GM19324 (cell line): ENCODE measurements around the gene THRB.

ENCODE experiments used
- ATAC-seq: cut with Tn5 transposase; IDR thresholded peaks from one replicate; pipeline ENCODE4 v1.9.1; 2021; ENCODE audit warnings: mild to moderate bottlenecking, moderate library complexity; ENCODE audit not compliant: unreplicated experiment, low FRiP score

The THRB gene

DNA sequence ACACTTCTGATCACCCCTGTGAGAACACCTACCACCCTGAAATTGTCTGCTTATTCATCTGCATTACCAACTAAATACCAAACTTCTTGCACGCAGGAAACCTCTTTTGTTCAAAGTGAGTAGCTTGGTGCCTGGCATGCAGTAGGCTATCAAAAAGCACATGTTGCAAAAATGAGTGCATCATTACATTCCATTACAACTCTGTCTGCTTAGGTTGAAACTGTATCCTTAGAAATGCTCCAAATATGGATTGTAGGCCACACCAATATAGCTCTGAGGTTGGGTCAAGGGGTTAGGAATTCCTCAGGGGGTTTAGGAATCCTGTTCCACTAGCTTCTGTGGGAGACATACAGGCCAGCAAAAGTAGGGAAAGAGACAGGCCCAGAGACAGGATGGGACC, 107.2 kb downstream of the THRB start:
- ATAC-seq: no peak

DNA sequence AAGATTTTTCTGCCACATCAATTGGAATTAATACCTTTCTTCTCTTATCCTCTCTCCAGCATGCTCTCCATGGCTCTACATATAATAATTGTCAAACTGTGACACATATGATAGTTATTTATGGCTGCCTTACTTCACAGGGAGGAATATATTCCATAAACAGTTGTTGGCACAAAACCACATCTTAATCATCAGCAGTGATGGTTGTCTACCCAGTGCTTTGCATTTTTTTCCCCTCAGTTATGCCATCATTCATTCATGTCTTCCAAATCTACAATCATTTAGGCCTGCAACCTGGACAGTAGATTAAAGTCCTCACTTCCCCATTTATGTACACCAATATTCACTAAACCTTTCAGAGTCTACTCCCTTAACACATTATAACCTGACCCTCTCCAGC, 107.7 kb downstream of the THRB start:
- ATAC-seq: no peak

DNA sequence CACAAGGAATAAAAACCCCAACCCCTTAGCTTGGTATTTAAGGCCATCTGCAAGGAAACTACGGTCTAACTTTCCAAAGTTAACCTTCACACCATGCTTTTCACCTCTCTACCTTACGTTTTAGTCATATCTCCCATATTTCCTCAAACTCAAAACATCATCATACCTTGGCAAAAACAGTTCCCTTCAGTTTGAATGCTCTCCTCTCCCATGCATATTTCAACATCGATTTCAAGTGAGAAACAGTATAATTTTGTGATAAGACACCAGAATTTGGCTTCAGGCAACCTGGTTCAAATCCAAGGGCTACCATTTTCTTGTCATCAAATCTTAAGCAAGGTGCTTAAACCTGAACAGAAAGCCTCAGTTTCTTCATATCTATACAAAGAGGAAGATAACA, 108.2 kb downstream of the THRB start:
- ATAC-seq: no peak

DNA sequence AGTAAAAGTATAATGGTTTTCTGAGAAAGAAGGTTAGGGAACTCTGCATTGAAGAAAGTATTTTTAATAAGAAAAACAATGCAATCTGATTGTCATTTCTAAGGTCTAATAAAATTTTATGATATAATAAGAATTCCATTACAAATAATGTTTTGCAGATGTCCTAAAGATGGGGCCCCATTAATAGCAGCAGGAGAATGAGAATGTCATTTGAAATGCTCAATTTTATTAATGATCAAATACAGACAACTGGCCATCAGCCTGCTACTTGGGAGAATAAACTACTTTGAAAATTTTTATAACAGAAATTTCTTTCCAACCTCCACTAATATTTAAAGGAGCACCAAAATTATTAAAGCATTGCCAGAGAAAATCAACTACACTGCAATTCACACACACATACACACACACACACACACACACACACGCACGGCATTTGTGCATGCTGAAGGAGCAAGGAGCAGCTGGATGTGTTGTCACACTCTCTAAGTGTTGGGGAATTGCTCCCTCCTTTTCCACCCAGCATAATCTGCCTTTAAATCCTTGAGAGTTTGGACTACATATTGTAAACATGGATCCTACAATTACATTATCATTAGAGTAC, 109.5 kb downstream of the THRB start:
- ATAC-seq: no peak

DNA sequence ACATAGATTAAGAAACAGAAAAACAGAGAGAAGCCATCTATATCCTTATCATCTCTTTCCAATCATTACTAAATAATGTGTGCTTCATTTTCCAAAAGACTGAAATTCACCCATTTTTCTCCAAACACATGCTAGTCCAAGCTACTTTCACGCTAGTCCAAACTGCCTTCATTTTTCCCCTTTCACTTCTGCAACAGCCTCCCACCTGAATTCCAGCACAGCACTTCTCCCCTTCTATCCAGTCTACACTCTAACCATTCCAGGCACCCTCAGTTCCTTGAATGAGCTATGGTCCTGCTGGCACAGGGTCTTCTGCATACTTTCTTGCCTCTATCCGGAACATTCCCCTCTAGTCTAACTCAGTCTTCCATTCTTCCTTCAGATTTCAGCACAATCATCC, 112.0 kb downstream of the THRB start:
- no peak for ATAC-seq

DNA sequence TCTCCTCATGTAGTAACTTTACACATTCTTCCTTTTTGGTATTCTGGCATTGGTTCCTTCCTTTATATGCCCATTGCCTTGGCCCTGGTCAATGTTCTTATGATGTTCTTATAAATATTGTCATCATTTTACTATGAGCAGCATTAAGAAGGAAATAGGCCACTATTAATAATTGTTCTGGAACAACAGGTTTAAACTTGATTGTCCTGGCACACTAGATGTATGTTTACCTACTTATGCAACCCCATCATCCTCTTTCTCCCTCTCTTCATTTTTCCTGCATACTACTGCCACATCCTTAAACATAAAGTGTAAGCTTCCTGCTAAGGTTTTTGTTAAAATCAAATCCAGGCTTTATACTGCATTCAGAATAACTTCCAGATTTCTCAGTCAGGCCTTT, 114.7 kb downstream of the THRB start:
- no peak for ATAC-seq

DNA sequence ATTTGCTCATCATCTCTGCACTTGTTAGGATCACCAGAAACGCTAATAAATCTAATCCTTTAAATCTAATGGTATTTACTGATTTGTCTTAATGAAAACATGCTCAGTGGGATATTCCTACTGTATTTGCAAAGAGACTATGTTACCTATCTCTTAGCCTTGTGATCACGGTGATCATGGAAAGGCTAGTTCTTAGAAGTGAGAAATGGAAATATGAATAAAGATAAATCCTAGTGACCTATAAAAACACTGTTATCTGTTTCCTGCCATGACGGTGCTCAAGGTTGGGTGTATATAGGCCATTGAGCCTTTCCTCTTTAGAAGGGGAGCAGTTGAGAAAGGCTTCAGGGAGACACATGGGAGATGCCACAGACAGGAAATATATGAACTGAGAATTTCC, 116.3 kb downstream of the THRB start:
- ATAC-seq: no peak

DNA sequence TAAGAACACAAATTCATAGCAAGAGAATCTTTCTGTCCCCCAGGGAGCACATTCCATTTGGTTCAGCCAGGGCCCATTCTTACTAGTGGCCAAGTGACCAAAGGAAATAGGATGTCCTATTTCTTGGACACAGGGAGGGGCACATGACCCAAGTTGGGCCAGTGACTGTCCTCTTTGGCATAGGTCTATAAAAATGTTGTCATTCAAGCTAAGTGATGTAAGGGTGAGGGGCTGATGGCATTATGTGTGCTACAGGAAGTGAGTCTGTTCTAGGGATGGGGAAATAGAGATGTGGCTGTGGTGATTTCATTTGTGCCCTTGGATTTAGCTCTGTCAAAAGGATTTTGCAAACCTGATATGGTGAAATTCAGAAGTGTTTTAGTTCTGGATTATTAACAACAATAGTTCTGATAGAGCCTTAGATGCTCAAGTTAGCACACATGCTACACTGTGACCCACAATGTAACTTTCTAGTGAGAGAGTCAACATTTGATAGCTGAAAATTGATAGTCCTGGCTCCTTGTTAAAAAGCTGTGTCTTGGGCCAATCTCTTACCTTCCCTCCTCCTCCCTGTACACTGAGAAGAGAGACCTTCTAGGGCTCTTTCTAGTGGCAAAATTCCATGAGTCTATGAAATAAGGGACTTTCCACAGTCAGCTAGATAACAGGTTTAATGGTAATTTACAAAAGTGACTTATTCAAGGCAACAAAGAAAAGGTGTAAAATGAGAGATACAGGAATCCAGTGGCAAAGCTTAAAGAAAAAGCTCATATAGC, 117.2 kb downstream of the THRB start:
- ATAC-seq: no peak

DNA sequence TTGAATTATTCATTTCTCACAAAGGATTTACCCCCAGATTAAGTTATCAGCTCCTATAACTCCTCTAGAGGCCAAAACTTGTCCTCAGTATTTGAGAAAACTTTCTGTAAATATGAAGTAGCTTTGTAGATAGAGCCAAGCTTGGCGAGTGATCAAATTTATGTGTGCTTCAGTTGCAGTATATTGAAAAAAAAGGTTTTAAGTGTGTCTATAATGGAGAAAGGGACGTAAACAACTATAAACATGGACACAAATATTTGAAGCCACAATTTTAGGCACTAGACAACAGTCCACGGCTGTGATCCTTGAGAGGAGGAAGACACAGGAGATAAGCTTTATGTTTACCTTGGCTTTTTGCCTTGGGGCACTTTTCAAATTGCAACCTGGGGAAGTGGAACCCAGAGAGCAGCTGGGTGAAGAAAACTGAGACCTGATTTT, 118.7 kb downstream of the THRB start:
- ATAC-seq: no peak

DNA sequence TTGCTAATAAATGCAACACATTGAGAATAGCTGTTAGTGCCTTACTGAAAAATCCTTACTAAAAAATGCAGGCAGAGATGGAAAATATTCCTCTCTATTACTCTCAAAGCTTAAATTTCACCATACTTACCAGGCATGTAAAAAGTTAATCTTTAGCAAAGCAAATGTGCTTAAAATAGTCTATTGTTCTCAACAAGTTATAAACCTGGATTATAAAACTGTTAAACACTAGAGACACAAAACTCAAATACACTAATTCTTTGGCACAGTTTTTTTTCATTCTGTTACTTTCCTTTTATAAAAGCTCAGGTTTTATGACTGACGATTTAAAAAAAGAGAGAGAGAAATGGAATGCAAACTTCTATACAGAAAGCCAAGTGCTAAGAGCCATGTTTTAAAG, 119.8 kb downstream of the THRB start:
- no peak for ATAC-seq

DNA sequence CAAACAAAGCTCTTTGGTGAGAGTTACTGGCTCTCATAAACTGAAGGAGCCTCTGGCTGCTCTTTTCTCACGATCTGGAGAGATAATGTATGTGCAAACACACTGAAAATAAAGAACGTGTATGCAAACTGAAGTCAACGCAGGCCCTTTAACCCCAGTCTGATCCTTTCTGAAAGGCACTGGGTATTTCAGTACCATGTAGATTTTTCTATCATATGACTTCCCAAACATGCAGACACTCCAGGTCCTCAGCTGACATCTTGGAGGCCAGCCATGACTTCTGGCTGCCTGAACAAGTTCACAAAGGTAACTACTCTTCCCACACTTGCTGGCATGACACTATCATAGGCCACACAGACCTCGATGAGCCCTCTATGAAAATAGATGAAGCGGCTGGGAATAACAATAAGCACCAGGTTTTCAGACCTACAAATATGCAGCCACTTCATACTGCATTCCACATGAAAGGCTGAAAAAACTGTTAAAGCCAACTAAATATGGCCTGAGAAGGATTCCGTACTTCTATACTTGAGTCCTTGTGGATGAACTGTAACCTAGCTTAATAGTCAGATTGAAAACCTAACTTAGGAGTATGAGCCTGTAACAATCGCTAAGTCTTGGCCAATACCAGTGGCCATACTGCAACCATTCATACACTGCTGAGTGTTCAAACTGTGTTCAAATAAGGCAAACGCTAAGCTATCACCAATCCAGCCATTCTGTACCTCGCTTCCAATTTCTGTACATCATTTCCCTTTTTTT, 121.3 kb downstream of the THRB start:
- ATAC-seq: no peak

DNA sequence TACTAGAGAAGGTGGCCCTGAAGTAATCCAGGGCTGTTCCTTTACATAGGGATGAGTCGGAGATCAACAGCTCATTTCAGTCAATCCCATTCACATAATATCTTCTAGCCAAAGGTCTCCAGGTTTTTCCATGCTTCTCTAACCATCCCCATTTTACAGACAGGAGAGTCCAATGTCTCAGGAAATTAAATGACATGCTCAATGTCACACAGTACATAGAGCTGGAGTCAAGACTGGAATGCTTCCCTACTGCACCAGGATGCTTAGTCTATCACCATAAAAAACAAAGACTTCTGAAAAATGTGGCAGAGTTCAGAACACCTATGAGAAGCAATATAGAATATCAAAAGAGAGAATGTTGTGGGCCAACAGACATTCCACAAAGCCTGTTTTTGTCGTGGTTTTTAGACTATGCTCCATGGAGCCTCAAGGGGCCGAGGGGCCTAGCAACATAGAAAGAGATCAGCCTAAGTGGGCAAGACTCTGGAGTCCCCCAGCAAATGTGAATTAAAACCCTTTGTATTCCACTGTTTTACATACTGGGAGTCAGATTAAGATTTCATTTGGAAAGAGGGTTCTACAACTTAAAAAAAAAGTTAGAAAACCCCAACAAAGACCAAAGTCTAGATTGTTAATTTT, 122.0 kb downstream of the THRB start:
- ATAC-seq: no peak

DNA sequence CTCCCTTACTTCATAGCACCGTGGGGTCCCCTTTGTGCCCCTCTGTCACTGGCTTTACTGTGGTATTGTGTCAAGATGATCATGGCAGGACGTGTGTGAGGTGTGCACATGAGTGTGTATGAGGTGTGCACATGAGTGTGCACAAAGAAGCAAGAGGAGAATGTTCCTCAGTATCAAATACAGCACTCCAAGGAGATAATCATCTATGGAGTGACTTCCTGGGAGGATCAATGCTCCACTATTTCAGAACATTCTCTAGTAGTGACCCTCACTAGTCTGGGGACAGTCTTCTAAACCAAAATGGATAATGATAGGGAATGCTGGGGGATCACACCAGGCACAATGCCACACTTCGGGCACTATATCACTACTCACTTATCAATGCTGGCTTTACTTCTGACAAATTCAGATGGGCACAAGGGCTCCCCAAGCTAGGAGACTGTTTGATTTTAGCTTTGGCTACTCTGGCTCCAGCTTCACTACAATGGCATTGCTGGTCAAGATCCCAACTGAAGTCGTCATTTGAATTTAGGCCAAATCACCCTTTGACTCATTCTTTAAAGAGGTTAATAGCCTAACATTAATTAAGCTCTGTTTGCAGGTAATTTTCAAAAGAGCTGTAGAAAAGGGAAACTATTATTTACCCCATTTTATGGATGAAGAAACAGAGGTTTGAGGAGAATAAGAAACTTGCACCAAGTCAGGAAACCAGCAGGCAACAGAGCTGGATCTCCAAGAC, 124.1 kb downstream of the THRB start:
- ATAC-seq: no peak

DNA sequence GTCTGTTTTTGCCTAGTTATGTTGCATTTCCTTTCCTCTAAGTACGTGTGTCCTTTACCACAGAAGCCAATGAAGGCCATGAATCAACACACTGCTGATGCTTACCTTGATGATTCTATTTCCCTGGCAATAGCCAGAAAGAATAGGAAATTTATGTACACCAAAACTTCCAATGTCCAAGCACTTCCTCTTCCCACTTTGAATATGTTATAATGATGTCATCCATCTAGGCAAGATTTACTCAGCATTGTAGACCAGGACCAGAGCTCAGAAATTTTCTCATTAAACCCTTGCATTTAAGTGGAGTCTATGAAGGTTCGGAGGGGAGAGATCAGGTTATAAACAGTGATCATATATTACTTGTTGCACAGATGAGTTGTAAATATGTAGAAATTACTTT, 126.0 kb downstream of the THRB start:
- no peak for ATAC-seq

DNA sequence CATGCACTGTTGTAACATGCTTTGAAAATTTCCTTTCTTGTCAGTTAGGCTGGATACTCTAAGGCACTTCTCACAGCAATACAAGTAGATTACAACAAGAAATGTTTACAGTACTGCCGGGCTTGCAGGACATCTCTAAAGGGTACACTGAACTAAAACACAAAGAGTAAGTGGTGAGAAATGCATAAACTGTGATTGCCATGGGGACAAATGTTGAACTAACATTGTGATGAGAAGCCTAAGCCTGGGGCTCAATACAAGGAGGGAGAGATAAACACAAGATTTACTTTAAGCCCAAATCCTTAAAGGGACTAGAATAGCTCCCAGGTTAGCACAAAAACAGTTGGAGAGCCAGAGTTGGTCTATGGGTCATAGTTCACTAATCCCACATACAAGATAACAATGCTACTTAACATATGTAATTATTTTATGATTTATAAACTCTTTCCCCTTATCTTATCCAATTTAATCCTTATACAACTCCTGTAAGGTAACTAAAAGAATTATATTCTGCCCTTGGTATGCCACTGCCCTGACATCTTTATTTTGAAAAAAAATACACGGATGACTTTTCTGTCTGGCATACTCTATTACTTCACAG, 126.9 kb downstream of the THRB start:
- no peak for ATAC-seq

DNA sequence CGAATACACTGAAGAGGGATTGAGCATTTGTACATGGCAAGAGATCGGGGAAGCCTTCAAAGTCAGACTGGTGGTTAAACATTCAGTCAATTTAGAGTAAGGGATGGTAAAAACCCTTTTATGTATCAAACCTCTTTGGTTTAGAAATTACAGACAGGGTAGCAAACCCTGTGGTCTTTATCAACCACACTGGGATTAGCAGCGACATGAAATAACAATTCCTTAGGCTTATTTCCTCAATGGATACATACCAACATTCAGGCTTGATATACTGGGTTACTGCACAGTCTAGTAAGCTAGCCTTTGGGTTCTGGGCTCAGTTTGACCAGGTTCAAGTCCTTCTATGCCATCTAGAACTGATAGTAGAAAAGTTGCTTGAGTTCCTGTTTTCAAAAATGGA, 127.4 kb downstream of the THRB start:
- no peak for ATAC-seq

DNA sequence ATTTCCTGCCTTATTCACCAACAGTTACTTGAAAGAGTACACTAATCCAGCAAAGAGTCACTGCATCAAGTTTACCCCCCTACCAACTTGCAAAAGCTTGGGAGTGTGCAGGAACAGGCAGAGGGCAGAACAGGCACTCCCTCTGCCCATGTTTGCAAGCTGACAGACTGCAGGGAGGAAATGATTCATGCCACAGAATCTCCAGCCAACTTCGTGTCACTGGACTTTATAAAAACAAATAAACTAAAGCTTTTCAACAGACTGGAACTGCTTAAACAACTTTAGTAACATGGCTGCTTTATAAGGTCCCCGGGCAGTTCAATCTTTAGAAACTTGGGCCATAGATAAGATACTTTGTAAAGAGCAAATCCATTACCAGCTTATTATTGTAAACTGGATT, 129.5 kb downstream of the THRB start:
- ATAC-seq: no peak

DNA sequence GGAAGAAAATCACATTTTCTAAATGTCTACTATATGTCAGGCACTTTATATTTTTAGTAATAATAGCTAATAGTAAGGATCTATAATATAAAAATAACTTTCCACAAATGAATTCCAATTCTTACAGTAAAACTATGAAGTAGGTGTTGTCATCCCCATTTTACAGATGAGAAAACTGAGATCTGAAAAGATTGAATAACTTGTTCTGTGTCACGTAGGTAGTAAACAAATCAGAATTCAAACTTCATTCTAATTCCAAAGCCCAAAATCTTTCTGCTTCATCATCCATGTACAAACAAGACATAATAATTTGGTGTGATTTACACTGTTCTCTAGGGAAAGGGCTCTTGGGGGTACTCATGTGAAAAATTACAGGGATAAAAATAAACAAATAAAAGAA, 130.3 kb downstream of the THRB start:
- ATAC-seq: no peak

DNA sequence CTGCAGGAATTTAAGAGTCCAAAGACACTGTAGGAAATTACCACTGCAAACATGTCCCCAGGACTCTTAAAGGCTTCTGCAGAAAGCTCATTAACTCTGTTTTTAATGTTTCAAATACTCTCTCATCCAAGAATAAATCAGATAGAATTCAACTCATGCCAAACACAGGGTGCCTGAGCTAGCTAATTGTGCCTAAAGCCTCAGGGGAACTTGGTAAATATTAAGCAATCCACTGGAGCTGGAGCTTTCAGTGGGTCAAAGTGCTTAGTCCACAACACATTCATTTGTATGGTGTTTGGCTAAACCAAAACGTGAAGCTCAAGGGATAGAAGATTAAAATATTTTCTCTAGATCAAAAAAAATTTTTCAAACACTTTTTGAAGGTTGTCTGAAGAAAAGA, 131.4 kb downstream of the THRB start:
- no peak for ATAC-seq

DNA sequence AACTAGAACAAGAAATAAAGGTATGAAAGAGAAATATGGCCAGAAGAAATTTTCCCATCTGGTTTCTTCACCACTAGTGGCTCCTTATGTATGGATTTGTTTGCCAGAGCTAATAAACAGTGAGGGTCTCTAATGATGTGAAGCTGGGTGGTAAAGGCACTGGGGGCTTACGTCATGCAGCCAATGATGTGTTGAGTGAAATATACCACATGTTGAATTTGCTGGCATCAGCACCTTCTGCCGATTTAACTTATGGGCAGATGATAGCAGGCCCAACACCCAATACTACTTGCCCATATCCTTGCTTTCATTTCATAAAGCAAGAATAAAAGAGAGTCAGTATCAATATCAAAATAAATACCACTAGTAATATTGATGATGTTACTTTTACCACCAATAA, 133.0 kb downstream of the THRB start:
- no peak for ATAC-seq
